Gastrocnemius medialis (tissue), 4 donors: ENCODE results near the gene MAPK14. TPM values are rescaled to one million over a fixed set of nuclear protein-coding genes. Genes with fewer than 3 reads are reported as not detected.
A peak's percentile ranks its signal among the peaks of the same experiment; 100 is the strongest.
"Not testable (repeated sequence)": the region's sequence is repeated elsewhere in the genome, so short reads cannot be mapped to it uniquely, and the experiment has no call there.

Experiments used
- ATAC-seq, 2 donors: fragments of 150-250 bp; one replicate each; pipeline ENCODE4 v1.9.1; 2016
- DNase-seq, 2 donors: peaks; one replicate each; pipeline ENCODE4 v3.0.0-alpha.2; 2019
- H3K27ac ChIP-seq, 4 donors: fragments of 200-600 bp; sonication (generic); 1 replicate in 1 of 4; 2 replicates in 3 of 4; pipeline ENCODE4 v1.5.1; 2016 to 2018; ENCODE audit warnings: mild to moderate bottlenecking in 2 of 4, moderate library complexity in 1 of 4
- H3K27me3 ChIP-seq, 3 donors: fragments of 200-600 bp; sonication (generic) in 2 of 3; 1 replicate in 1 of 3; 2 replicates in 2 of 3; pipeline versions ENCODE4 v1.5.1 to v1.6.0; 2016 to 2019; ENCODE audit warnings: mild to moderate bottlenecking in 1 of 3, moderate library complexity in 1 of 3
- H3K36me3 ChIP-seq, 2 donors: fragments of 200-600 bp; sonication (generic) in 1 of 2; one replicate each; pipeline ENCODE4 v1.5.1; 2017 to 2018
- H3K4me1 ChIP-seq, 2 donors: fragments of 200-600 bp; sonication (generic) in 1 of 2; one replicate each; pipeline ENCODE4 v1.5.1; 2016 to 2017; ENCODE audit warnings: mild to moderate bottlenecking in 2 of 2
- H3K4me3 ChIP-seq, 4 donors: fragments of 200-600 bp; sonication (generic) in 3 of 4; 1 replicate in 1 of 4; 2 replicates in 3 of 4; pipeline ENCODE4 v1.5.1; 2016 to 2019; ENCODE audit warnings: mild to moderate bottlenecking in 2 of 4
- H3K9me3 ChIP-seq, 3 donors: fragments of 200-600 bp; sonication (generic) in 2 of 3; 1 replicate in 1 of 3; 2 replicates in 2 of 3; pipeline ENCODE4 v1.5.1; 2016 to 2019
- CTCF ChIP-seq, 5 experiments: fragments of 450-650 bp in 3 of 5; fragments of 200-600 bp in 2 of 5; sonication (generic) in 2 of 5; IDR thresholded peaks in 4 of 5; conservative IDR thresholded peaks in 1 of 5; 1 replicate in 4 of 5; 2 replicates in 1 of 5; pipeline ENCODE4 v1.5.1; 2016 to 2019; ENCODE audit warnings: antibody characterized with exemption in 5 of 5, mild to moderate bottlenecking in 3 of 5, moderate library complexity in 3 of 5
- POLR2A ChIP-seq, 2 donors: fragments of 450-650 bp; IDR thresholded peaks; one replicate each; pipeline ENCODE4 v1.6.1; 2017; ENCODE audit warnings: antibody characterized with exemption in 2 of 2, mild to moderate bottlenecking in 2 of 2, moderate library complexity in 2 of 2
- in situ Hi-C, 4 donors: fragments of 200-750 bp; cut with MboI; loops; one replicate each; pipeline versions ENCODE4 v1.15.0 to v1.8.0; 2017; ENCODE audit warnings: low sequenced_read_pairs in 4 of 4
- intact Hi-C: fragments of 100-400 bp; cut with DNase I; formaldehyde crosslinking; loops from one replicate; pipeline ENCODE4 v1.15.1; 2023; ENCODE audit warnings: low total_unique reads
- total RNA-seq, 4 donors: library from RNA; depleted of rRNA; stranded (reverse); fragments of >200 nt; gene quantifications; one replicate each; pipeline versions ENCODE4 v1.1.0 to v1.2.3, GENCODE V29; 2016

MAPK14 gene
- total RNA-seq, 4 donors from 2014 or later = 37.6 to 42.4 (median 40.2) TPM

GRCh38 chr6:36122495-36123269 is 95.1 kb downstream of the MAPK14 start:
- intact Hi-C loops = loop anchor here (1.0 to 10.0 kb wide), 2 partner anchors 74 to 242 kb away; partner anchors contain the start of gene BRPF3
- peaks cover 4 to 30% of the 10 kb centered on the region in 2 donors for H3K4me1 ChIP-seq
- no peak overlapping the region for H3K4me3 ChIP-seq
- no peaks in the 10 kb centered on the region for H3K36me3 ChIP-seq
- H3K9me3 ChIP-seq = no peaks in the 10 kb centered on the region
- DNase-seq (no peak), ATAC-seq (no peak)
- H3K27me3 ChIP-seq = peaks cover 0 to 3% (median 0%) of the 10 kb centered on the region in 3 donors
- no peak for TF ChIP-seq POLR2A (IDR thresholded peaks at IDR 0.05)
- TF ChIP-seq CTCF (IDR thresholded peaks at IDR 0.05 in 4 of 5, conservative IDR thresholded peaks at IDR 0.05 in 1 of 5) = no peak
- no peak overlapping the region for H3K27ac ChIP-seq
- in situ Hi-C loops = loop anchor here in 2 of 4 donors (10.0 to 25.0 kb wide), 2 partner anchors 72 to 240 kb away; partner anchors contain the start of gene BRPF3 (in 1 of the 2)

- intact Hi-C loops (loop anchor here (1.0 to 10.0 kb wide), 2 partner anchors 73 to 241 kb away; partner anchors contain the start of gene BRPF3), in situ Hi-C loops (loop anchor here in 2 of 4 donors (10.0 to 25.0 kb wide), 2 partner anchors 71 to 239 kb away; partner anchors contain the start of gene BRPF3 (in 1 of the 2))
- Histone ChIP-seq H3K27ac (no peak overlapping the region), H3K9me3 (no peaks in the 10 kb centered on the region), H3K4me3 (peak overlapping the region in 1 of 4 donors; percentile 11), H3K27me3 (peaks cover 0 to 3% (median 0%) of the 10 kb centered on the region in 3 donors), H3K36me3 (no peaks in the 10 kb centered on the region), H3K4me1 (peaks cover 4 to 23% of the 10 kb centered on the region in 2 donors)
- DNase-seq (peak; percentile 61 to 77), ATAC-seq (peak; percentile 65 to 87)
- TF ChIP-seq CTCF (IDR thresholded peaks at IDR 0.05 in 4 of 5, conservative IDR thresholded peaks at IDR 0.05 in 1 of 5) = peak; percentile 45 to 82 (median 77)
- TF ChIP-seq POLR2A (IDR thresholded peaks at IDR 0.05) = no peak
These were observed 95.9 kb downstream of the MAPK14 start for GRCh38 chr6:36123270-36124139.

DNA sequence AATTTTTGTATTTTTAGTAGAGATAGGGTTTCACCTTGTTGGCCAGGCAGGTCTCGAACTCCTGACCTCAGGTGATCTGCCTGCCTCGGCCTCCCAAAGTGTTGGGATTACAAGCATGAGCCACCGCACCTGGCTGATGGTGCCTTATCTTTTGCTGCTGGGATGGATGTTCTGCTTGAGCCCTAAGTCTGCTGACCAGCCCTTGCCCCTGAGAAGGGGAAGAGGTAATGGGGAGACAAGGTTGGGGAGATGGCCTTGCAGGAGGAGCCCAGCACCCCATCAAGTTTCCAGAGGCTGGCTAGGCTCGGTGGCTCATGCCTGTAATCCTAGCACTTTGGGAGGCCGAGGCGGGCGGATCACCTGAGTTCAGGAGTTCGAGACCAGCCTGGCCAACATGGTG is 96.7 kb downstream of the MAPK14 start:
- in situ Hi-C loops = loop anchor here in 2 of 4 donors (10.0 to 25.0 kb wide), 2 partner anchors 70 to 238 kb away; partner anchors contain the start of gene BRPF3 (in 1 of the 2)

DNA sequence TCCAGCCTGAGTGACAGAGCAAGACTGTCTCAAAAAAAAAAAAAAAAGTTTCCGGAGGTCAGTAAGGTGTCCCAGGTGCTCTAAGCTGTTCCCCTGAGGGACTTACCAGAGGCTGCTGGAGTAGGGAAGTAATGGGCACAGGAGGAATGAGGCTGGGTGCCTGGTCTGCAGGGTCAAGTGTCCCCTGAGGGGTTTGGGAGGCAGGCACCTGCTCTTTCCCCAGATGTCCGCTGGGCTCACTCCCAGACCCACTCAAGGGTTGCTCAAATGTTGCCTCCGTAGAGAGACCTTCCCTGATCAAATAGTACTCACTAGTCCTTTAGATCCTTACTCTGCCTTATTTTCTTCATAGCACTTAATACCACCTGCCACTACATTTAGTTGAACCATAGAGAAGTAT is 97.3 kb downstream of the MAPK14 start:
- ATAC-seq (no peak), DNase-seq (no peak)
- TF ChIP-seq POLR2A (IDR thresholded peaks at IDR 0.05) (no peak), CTCF (IDR thresholded peaks at IDR 0.05 in 4 of 5, conservative IDR thresholded peaks at IDR 0.05 in 1 of 5) (no peak)
- no peak overlapping the region for H3K4me3 ChIP-seq
- H3K36me3 ChIP-seq = no peaks in the 10 kb centered on the region
- no peak overlapping the region for H3K27ac ChIP-seq
- peaks cover 11 to 13% (median 11%) of the 10 kb centered on the region in 3 donors for H3K27me3 ChIP-seq
- H3K4me1 ChIP-seq = peaks cover 4 to 19% of the 10 kb centered on the region in 2 donors
- intact Hi-C loops = loop anchor here (10.0 kb wide), 1 partner anchor 240 kb away; no protein-coding TSS in a partner anchor
- no peaks in the 10 kb centered on the region for H3K9me3 ChIP-seq
- in situ Hi-C loops = loop anchor here in 2 of 4 donors (5.0 to 25.0 kb wide), 3 partner anchors 67 to 237 kb away; partner anchors contain the start of gene BRPF3 (in 1 of the 2)

More for the DNA sequence above, 96.7 kb downstream of the MAPK14 start:
- not testable (repeated sequence) for H3K36me3 ChIP-seq, H3K27me3 ChIP-seq, DNase-seq, H3K9me3 ChIP-seq, ATAC-seq, H3K27ac ChIP-seq
- intact Hi-C loops = loop anchor here (10.0 kb wide), 1 partner anchor 240 kb away; no protein-coding TSS in a partner anchor
- Histone ChIP-seq H3K4me3 (peak overlapping the region in 1 of 4 donors; percentile 11), H3K4me1 (peaks cover 4 to 19% of the 10 kb centered on the region in 2 donors)
